ENCODE results near the gene MBD5. TPM values are rescaled to one million over a fixed set of nuclear protein-coding genes. Genes with fewer than 3 reads are reported as not detected.

The MBD5 gene
- total RNA-seq, 1 donor from 2014 or later = 28.0 TPM

DNA sequence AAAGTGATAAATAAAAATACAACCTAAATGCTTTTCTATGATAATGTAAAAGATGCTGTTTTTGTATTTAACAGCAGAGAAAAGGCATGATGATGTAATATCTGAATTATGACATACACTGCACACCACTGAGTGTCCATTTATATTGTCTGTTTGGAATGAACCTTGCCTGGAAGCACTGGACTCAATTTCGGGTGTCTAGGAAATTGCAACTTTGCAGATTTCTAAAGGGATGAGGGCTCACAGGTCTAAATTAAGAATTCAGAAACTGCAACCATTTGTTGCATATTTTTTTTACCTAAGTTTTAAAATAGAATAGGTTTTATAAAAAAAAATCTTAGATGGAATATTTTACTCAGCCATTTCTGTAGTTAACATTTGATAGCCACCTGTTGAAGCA is 492.5 kb downstream of the MBD5 start:
- H3K4me1 Mint-ChIP-seq (ENCODE audit: low read depth) = peaks cover 38% of the 10 kb centered on the region
- no peaks in the 10 kb centered on the region for H3K9me3 Mint-ChIP-seq
- H3K4me3 Mint-ChIP-seq (ENCODE audit: low read depth) = no peak overlapping the region
- DNase-seq (ENCODE audit: low spot score) = no peak
- H3K36me3 Mint-ChIP-seq (ENCODE audit: low read depth) = no peaks in the 10 kb centered on the region
- H3K27ac Mint-ChIP-seq = no peak overlapping the region
- no peaks in the 10 kb centered on the region for H3K27me3 Mint-ChIP-seq (ENCODE audit: low read depth)
- intact Hi-C loops (cut with micrococcal nuclease) = no loop called here

- no peak overlapping the region for H3K4me3 Mint-ChIP-seq (ENCODE audit: low read depth)
- peaks cover 29% of the 10 kb centered on the region for H3K4me1 Mint-ChIP-seq (ENCODE audit: low read depth)
- no peaks in the 10 kb centered on the region for H3K27me3 Mint-ChIP-seq (ENCODE audit: low read depth)
- DNase-seq (ENCODE audit: low spot score) = no peak
- H3K9me3 Mint-ChIP-seq = no peaks in the 10 kb centered on the region
- peak overlapping the region; percentile 18 for H3K27ac Mint-ChIP-seq
- no peaks in the 10 kb centered on the region for H3K36me3 Mint-ChIP-seq (ENCODE audit: low read depth)
- intact Hi-C loops (cut with micrococcal nuclease) = loop anchor here (5.0 kb wide), 1 partner anchor 37 kb away; no protein-coding TSS in a partner anchor
These were observed 494.2 kb downstream of the MBD5 start for GRCh38 chr2:148515120-148515519.

GRCh38 chr2:148515976-148516375 is 495.1 kb downstream of the MBD5 start:
- Mint-ChIP-seq H3K27me3 (ENCODE audit: low read depth) (no peaks in the 10 kb centered on the region), H3K9me3 (no peaks in the 10 kb centered on the region), H3K36me3 (ENCODE audit: low read depth) (no peaks in the 10 kb centered on the region), H3K27ac (peak overlapping the region; percentile 34), H3K4me3 (ENCODE audit: low read depth) (no peak overlapping the region), H3K4me1 (ENCODE audit: low read depth) (peaks cover 32% of the 10 kb centered on the region)
- no peak for DNase-seq (ENCODE audit: low spot score)
- intact Hi-C loops (cut with micrococcal nuclease) = loop anchor here (5.0 kb wide), 1 partner anchor 36 kb away; no protein-coding TSS in a partner anchor

GRCh38 chr2:148517296-148517695 is 496.4 kb downstream of the MBD5 start:
- Mint-ChIP-seq H3K27me3 (ENCODE audit: low read depth) (no peaks in the 10 kb centered on the region), H3K4me3 (ENCODE audit: low read depth) (no peak overlapping the region), H3K36me3 (ENCODE audit: low read depth) (no peaks in the 10 kb centered on the region), H3K27ac (no peak overlapping the region), H3K4me1 (ENCODE audit: low read depth) (peaks cover 28% of the 10 kb centered on the region), H3K9me3 (no peaks in the 10 kb centered on the region)
- DNase-seq (ENCODE audit: low spot score) = no peak
- intact Hi-C loops (cut with micrococcal nuclease) = loop anchor here (5.0 kb wide), 1 partner anchor 35 kb away; no protein-coding TSS in a partner anchor

- H3K27me3 Mint-ChIP-seq (ENCODE audit: low read depth) = no peaks in the 10 kb centered on the region
- intact Hi-C loops (cut with micrococcal nuclease) = loop anchor here (5.0 kb wide), 1 partner anchor 34 kb away; no protein-coding TSS in a partner anchor
- no peaks in the 10 kb centered on the region for H3K36me3 Mint-ChIP-seq (ENCODE audit: low read depth)
- DNase-seq (ENCODE audit: low spot score) = no peak
- no peak overlapping the region for H3K4me3 Mint-ChIP-seq (ENCODE audit: low read depth)
- no peaks in the 10 kb centered on the region for H3K9me3 Mint-ChIP-seq
- H3K4me1 Mint-ChIP-seq (ENCODE audit: low read depth) = peaks cover 23% of the 10 kb centered on the region
- no peak overlapping the region for H3K27ac Mint-ChIP-seq
These were observed 496.9 kb downstream of the MBD5 start for GRCh38 chr2:148517822-148518221.

DNA sequence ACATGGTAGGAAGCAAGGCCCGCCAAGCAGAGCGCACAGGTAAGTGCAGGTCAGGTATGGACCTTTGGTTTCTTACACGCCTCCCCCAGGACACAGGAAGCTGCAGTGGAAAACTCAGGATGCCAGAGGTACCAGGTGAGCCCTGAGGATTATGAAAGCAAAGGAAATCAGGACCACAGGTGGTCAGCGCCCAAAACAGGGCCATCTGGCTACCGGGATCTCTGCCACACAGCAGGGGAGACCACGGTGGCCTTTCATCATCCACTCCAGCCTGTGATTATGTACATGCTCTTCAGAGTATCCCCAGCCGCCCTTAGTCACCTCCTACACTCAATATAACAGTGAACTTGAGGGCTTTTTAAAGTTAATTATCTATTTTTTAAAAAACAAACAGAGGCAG is 498.1 kb downstream of the MBD5 start:
- no peaks in the 10 kb centered on the region for H3K9me3 Mint-ChIP-seq

DNA sequence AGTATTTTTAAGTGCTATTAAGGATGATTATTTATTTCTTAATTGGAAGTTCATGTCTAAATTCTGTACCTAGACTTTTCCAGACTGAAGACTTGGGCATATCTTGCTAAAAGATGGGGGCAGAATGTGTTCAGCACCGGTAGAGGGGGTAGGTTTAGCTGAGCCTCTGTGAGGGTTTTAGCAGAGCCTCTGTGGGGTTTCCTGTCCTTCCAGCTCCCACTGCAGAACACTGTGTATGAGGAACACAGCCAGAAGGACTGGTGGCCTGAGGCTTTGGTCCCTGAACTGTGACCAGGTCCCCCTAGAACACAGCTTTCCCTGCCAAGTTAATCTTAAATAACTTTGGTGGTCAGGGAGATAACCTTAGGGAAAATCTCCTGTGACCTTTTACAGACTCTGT is 500.3 kb downstream of the MBD5 start:
- peaks cover 33% of the 10 kb centered on the region for H3K4me1 Mint-ChIP-seq (ENCODE audit: low read depth)
- no peak overlapping the region for H3K27ac Mint-ChIP-seq
- no peaks in the 10 kb centered on the region for H3K27me3 Mint-ChIP-seq (ENCODE audit: low read depth)
- no peak for DNase-seq (ENCODE audit: low spot score)
- no peak overlapping the region for H3K4me3 Mint-ChIP-seq (ENCODE audit: low read depth)
- no peaks in the 10 kb centered on the region for H3K36me3 Mint-ChIP-seq (ENCODE audit: low read depth)
- peaks cover 3% of the 10 kb centered on the region for H3K9me3 Mint-ChIP-seq
- intact Hi-C loops (cut with micrococcal nuclease) = loop anchor here (5.0 to 10.0 kb wide), 4 partner anchors 356 to 1226 kb away; partner anchors contain the start of gene KIF5C

More for the DNA sequence above, 498.1 kb downstream of the MBD5 start:
- no peaks in the 10 kb centered on the region for H3K36me3 Mint-ChIP-seq (ENCODE audit: low read depth)
- intact Hi-C loops (cut with micrococcal nuclease) = loop anchor here (5.0 kb wide), 1 partner anchor 33 kb away; no protein-coding TSS in a partner anchor
- H3K27ac Mint-ChIP-seq = no peak overlapping the region
- H3K4me1 Mint-ChIP-seq (ENCODE audit: low read depth) = peaks cover 29% of the 10 kb centered on the region
- no peak overlapping the region for H3K4me3 Mint-ChIP-seq (ENCODE audit: low read depth)
- no peak for DNase-seq (ENCODE audit: low spot score)
- no peaks in the 10 kb centered on the region for H3K27me3 Mint-ChIP-seq (ENCODE audit: low read depth)

DNA sequence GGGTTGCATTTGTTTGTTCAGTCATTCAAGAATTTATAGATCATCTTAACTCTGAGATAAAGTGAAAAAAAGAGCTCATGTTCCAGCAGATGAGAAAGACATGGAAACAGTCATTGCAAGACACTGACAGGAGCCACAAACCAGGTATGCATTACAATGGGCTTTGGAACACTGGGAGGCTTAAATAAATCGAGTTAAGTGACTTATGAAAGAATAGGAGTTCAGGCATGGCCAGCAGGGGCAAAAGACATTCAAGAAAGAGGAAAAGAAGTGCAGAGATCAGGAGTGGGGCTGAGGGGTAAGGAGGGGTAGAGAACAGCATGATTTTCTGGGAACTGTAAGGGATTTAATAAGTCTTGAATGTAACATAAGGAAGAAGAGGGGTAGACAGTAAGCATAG is 502.4 kb downstream of the MBD5 start:
- Mint-ChIP-seq H3K36me3 (ENCODE audit: low read depth) (no peaks in the 10 kb centered on the region), H3K9me3 (peaks cover 3% of the 10 kb centered on the region), H3K4me3 (ENCODE audit: low read depth) (no peak overlapping the region), H3K27ac (peak overlapping the region; percentile 23), H3K4me1 (ENCODE audit: low read depth) (peaks cover 52% of the 10 kb centered on the region), H3K27me3 (ENCODE audit: low read depth) (no peaks in the 10 kb centered on the region)
- intact Hi-C loops (cut with micrococcal nuclease) = loop anchor here (5.0 to 10.0 kb wide), 4 partner anchors 354 to 1229 kb away; partner anchors contain the start of gene KIF5C
- no peak for DNase-seq (ENCODE audit: low spot score)

DNA sequence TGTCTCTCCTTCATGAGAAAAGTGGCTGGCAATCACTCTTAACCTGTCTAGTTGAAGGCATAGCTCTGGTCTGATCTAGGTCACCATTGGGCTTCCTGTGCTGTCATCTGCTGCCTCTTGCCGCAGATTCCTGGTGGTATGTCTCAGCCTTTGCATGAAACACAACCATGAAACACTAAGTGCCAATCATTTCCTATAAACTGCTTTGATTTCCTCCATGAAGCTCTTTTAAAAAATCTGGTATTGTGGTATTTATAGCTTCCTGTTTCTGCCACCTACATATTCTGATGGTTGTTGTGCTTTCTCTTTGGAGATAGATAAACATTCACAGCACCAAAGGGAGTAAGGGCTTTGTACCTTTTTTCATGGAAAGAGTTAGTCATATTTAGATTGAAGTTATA is 503.6 kb downstream of the MBD5 start:
- Mint-ChIP-seq H3K27ac (peak overlapping the region; percentile 69), H3K36me3 (ENCODE audit: low read depth) (no peaks in the 10 kb centered on the region), H3K27me3 (ENCODE audit: low read depth) (no peaks in the 10 kb centered on the region), H3K4me1 (ENCODE audit: low read depth) (peaks cover 61% of the 10 kb centered on the region), H3K9me3 (peaks cover 3% of the 10 kb centered on the region), H3K4me3 (ENCODE audit: low read depth) (no peak overlapping the region)
- DNase-seq (ENCODE audit: low spot score) = peak; percentile 53
- intact Hi-C loops (cut with micrococcal nuclease) = loop anchor here (1.0 to 10.0 kb wide), 9 partner anchors 16 to 1230 kb away; partner anchors contain the start of genes KIF5C, MBD5 and ORC4

DNA sequence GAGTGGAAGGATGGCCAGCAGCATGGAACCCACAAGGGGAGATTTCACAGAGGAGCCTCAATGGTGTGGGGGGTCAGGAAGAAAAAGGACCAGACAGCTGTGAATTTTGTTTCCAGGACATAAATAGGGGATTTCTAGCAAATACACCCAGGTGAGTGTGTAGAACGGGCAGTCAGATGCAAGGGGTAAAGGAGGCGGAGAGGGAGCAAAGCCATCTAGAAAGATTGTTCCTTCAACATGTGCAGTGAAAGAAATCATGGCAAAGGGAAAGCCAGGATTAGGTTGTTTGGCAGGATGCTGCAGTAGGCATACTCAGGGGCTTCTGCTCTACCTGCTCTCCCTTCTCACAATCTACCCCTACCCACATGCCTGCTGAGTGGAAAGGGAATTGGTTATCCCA is 504.2 kb downstream of the MBD5 start:
- intact Hi-C loops (cut with micrococcal nuclease) = loop anchor here (2.0 to 10.0 kb wide), 5 partner anchors 16 to 1230 kb away; partner anchors contain the start of genes MBD5 and ORC4
- Mint-ChIP-seq H3K27me3 (ENCODE audit: low read depth) (no peaks in the 10 kb centered on the region), H3K4me3 (ENCODE audit: low read depth) (no peak overlapping the region), H3K27ac (peak overlapping the region; percentile 69), H3K9me3 (peaks cover 3% of the 10 kb centered on the region), H3K4me1 (ENCODE audit: low read depth) (peaks cover 67% of the 10 kb centered on the region), H3K36me3 (ENCODE audit: low read depth) (no peaks in the 10 kb centered on the region)
- no peak for DNase-seq (ENCODE audit: low spot score)

GRCh38 chr2:148526509-148527346 is 505.8 kb downstream of the MBD5 start:
- DNase-seq (ENCODE audit: low spot score) = no peak
- peaks cover 61% of the 10 kb centered on the region for H3K4me1 Mint-ChIP-seq (ENCODE audit: low read depth)
- intact Hi-C loops (cut with micrococcal nuclease) = loop anchor here (10.0 kb wide), 3 partner anchors 468 to 1232 kb away; no protein-coding TSS in a partner anchor
- H3K27ac Mint-ChIP-seq = peak overlapping the region; percentile 70
- H3K9me3 Mint-ChIP-seq = peaks cover 3% of the 10 kb centered on the region
- H3K36me3 Mint-ChIP-seq (ENCODE audit: low read depth) = no peaks in the 10 kb centered on the region
- H3K27me3 Mint-ChIP-seq (ENCODE audit: low read depth) = no peaks in the 10 kb centered on the region
- H3K4me3 Mint-ChIP-seq (ENCODE audit: low read depth) = peak overlapping the region; percentile 46

DNA sequence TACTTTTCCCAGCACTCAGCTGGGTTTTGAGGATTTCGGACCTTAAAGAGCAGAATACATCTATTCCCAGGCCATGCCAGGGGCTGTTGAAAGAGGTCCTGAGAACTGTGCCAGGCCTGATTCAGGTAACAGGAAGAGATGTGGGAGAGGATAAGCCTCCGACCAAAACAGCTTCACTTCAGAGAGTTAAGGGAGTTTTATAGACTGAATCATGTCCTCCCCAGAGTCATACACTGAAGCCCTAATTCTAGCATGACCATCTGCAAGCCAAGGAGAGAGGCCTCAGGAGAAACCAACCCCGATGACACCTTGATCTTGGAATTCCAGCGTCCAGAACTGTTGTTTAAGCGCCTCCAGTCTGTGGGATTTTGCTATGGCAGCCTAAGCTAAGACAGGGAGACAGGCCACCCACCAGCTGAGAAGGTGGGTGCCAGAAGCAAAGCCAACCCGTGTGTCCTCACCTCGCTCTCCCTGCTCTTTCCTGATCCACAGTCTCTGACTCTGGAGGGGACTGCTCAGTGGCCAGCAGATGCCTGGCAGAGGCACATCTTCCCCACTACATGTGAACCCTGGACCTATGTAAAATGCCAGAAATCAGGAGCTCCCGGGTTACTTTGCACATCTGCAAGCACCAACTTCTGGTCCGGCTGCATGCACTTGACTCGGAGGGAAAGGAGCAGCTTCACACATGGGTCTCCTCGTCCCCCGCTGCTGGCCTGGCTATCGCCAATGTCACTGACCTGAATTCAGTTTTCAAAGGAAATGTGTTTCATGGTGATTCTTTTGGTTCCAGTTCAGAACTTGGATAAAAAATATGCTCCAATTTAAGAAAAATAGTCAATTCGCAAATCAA is 506.8 kb downstream of the MBD5 start:
- Mint-ChIP-seq H3K9me3 (peaks cover 3% of the 10 kb centered on the region), H3K36me3 (ENCODE audit: low read depth) (no peaks in the 10 kb centered on the region), H3K27ac (peak overlapping the region; percentile 70), H3K4me1 (ENCODE audit: low read depth) (peaks cover 61% of the 10 kb centered on the region), H3K27me3 (ENCODE audit: low read depth) (no peaks in the 10 kb centered on the region), H3K4me3 (ENCODE audit: low read depth) (peak overlapping the region; percentile 61)
- intact Hi-C loops (cut with micrococcal nuclease) = loop anchor here (1.0 to 10.0 kb wide), 6 partner anchors 13 to 1233 kb away; no protein-coding TSS in a partner anchor
- DNase-seq (ENCODE audit: low spot score) = no peak

All from activated T-helper 2 cell treated with anti-CD3 and anti-CD28 coated beads, Interferon-gamma antibody, Interleukin-2, Interleukin-4, amounts not matched to agents 10 μg/mL and 5 μg/mL and 100 μg/mL, durations not matched to agents 14 hours and 24 hours and 36 hours (primary cell).